Activated naive CD4-positive, alpha-beta T cell treated with anti-CD3 and anti-CD28 coated beads for 36 hours (primary cell): ENCODE results near the gene SLC6A8. TPM values are rescaled to one million over a fixed set of nuclear protein-coding genes. Genes with fewer than 3 reads are reported as not detected.
"Not testable (repeated sequence)": the region's sequence is repeated elsewhere in the genome, so short reads cannot be mapped to it uniquely, and the experiment has no call there.

ENCODE experiments used
- CTCF ChIA-PET: fragments of 350-600 bp; sonication (Branson Sonifier 250); formaldehyde crosslinking; loops from one replicate; lab custom pipeline; 2021; ENCODE audit warnings: antibody characterized with exemption; lab: Charles Lee
- DNase-seq: peaks from one replicate; pipeline ENCODE4 v3.0.0-alpha.2; 2020
- H3K27ac Mint-ChIP-seq: one replicate; pipeline ENCODE4 v1.8.0; 2021; ENCODE audit warnings: mild to moderate bottlenecking, mixed read lengths
- H3K27me3 Mint-ChIP-seq: one replicate; pipeline ENCODE4 v1.8.0; 2021; ENCODE audit warnings: low read depth, mixed read lengths
- H3K36me3 Mint-ChIP-seq: one replicate; pipeline ENCODE4 v1.8.0; 2021; ENCODE audit warnings: low read depth, mixed read lengths
- H3K4me1 Mint-ChIP-seq: one replicate; pipeline ENCODE4 v1.8.0; 2021; ENCODE audit warnings: low read depth, mixed read lengths
- H3K4me3 Mint-ChIP-seq: one replicate; pipeline ENCODE4 v1.8.0; 2021; ENCODE audit warnings: mild to moderate bottlenecking, moderate library complexity, mixed read lengths
- H3K9me3 Mint-ChIP-seq: one replicate; pipeline ENCODE4 v1.8.0; 2021; ENCODE audit warnings: mixed read lengths
- intact Hi-C: fragments of 100-400 bp; cut with micrococcal nuclease; formaldehyde crosslinking; loops from one replicate; pipeline ENCODE4 v1.15.1; 2023
- total RNA-seq, 2 experiments: library from RNA; stranded (reverse); gene quantifications; one replicate each; pipeline ENCODE4 v1.2.3, GENCODE V29; 2021

SLC6A8 gene
- total RNA-seq, 2 experiments from 2014 or later, result 0.32 to 0.41 TPM

DNA sequence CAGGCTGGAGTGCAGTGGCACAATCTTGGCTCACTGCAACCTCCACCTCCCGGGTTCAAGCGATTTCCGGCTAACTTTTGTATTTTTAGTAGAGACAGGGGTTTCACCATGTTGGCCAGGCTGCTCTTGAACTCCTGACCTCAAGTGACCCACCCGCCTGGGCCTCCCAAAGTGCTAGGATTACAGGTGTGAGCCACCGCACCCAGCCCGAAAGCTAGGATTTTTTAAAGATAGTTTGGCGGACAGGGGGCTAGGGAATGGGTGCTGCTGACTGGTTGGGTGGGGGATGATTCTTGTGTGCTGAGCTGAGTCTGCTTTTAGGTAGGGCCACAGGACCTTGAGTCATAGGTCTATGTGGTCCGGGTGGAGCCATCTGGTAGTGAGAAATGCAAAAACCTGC lies 4.2 kb upstream of the SLC6A8 start:
- DNase-seq, H3K9me3 Mint-ChIP-seq, H3K27me3 Mint-ChIP-seq, H3K4me3 Mint-ChIP-seq, H3K27ac Mint-ChIP-seq, H3K36me3 Mint-ChIP-seq, intact Hi-C loops, H3K4me1 Mint-ChIP-seq: not testable (repeated sequence)
- CTCF ChIA-PET, result interaction anchor here (0.7 to 2.5 kb wide), 2 partner anchors 16 to 741 kb away, joined by 3 to 6 read pairs; no protein-coding TSS in a partner anchor

DNA sequence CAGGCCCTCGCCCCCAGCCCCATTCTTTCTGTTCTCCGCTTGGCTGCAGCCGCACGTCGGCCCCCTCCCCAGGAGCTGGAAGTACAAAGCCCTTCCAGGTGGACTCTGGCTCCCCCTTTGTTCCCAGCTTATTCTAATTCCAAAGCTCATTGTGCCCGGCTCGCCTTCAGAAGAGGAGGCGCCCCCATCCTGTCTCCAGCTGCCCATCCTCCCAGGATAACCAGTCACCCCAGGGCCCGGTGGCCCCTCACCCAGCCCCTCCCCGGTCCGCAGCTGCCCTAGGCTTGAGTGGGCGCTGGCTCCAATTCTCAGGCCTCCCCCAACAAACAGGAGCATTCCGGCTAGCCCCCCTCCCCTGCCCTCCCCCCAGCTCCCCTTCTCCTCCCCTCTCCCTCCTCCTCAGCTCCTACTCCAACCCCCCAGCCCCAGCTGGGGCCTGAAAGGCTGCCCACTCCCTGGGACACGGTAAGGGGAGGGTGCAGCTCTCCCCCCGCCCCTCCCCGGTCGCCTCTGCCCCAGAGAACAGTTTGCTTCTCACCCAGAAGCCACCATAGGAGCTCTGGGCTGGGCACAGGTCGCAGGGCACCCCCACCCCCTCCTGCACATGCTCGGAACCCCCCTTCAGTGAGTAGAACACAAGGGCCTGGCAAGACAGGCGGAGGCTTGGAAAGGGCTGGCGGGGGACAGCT lies 3.1 kb upstream of the SLC6A8 start:
- no peaks in the 10 kb centered on the region for H3K9me3 Mint-ChIP-seq

DNA sequence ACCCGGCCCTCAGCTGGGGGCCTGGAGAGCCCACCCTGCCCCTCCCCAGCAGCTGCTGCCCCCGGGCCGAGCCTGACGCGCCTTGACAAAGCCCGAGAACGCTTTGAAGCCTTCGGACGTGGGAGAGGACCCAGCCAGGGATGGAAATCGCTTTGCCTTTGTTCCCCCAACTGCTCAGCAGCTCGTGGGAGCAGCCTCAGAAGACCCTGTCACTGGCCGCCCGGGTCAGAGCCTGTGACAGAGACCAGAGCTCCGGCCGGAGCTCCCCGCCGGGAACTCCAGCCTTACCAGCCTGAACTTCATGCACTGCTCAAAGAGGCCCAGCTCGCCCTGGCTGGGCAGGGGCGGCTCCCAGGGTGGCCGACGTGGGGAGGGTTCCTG lies 2.6 kb upstream of the SLC6A8 start:
- Mint-ChIP-seq H3K4me3 (no peak overlapping the region), H3K27ac (no peak overlapping the region), H3K27me3 (peaks cover 2% of the 10 kb centered on the region), H3K36me3 (no peaks in the 10 kb centered on the region), H3K9me3 (no peaks in the 10 kb centered on the region), H3K4me1 (no peaks in the 10 kb centered on the region)
- intact Hi-C loops, result no loop called here
- DNase-seq, result no peak
- CTCF ChIA-PET, result interaction anchor here (1.1 to 2.5 kb wide), 2 partner anchors 17 to 23 kb away, joined by 3 to 6 read pairs; no protein-coding TSS in a partner anchor

More for the DNA sequence above, 3.1 kb upstream of the SLC6A8 start:
- intact Hi-C loops, result no loop called here
- no peak overlapping the region for H3K4me3 Mint-ChIP-seq
- H3K36me3 Mint-ChIP-seq, result no peaks in the 10 kb centered on the region
- H3K27ac Mint-ChIP-seq, result no peak overlapping the region
- CTCF ChIA-PET, result interaction anchor here (1.1 to 2.5 kb wide), 2 partner anchors 17 to 23 kb away, joined by 3 to 6 read pairs; no protein-coding TSS in a partner anchor
- peaks cover 2% of the 10 kb centered on the region for H3K27me3 Mint-ChIP-seq
- no peak for DNase-seq
- H3K4me1 Mint-ChIP-seq, result no peaks in the 10 kb centered on the region

DNA sequence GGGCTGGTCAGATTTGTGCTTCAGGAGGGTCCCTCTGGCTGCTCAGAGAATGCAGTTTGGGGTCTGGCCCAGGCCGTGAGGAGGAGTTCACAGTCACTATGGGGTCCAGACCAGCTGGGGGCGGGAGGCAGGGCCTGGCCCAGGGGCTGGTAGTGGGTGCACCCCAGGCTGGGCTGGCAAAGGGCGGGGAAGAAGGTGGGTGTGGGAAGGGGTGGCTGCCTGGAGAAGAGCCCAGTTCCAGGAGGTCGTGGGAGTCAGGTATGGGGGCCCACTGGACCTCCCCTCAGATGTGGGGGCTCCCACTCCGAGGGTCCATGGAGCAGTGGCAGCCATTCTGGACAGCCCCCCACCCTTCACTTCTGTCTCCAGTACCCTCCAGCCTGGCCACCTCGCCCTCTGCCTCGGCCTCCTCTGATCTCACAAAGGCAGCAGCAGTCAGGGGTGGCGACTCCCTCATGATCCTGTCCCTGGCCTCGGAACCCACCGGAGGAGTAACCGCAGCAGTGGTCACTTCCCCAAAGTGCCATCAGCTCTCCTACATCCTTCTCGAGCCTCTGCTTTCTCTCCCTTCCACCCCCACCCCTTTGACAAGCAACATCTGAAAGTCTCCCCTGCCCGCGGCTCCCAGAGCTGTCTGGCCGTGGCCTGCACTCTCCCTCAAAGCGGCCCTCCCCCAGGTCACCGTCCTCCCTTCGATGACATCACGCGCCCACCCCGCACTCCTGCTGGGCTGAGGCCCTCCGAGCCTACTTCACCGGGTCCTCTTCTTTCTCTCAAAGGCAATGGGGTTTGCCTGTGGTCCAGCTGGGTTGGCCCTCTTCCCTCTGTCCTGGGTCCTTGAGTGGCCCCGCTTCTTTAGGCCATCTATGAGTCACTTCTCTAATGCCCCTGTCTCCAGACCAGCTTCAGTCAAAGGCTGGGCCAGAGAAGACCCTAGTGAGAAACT lies 1.7 kb upstream of the SLC6A8 start:
- H3K36me3 Mint-ChIP-seq, result no peaks in the 10 kb centered on the region
- H3K27ac Mint-ChIP-seq, result no peak overlapping the region
- no peaks in the 10 kb centered on the region for H3K4me1 Mint-ChIP-seq
- intact Hi-C loops, result loop anchor here (2.0 kb wide), 1 partner anchor 69 kb away; no protein-coding TSS in a partner anchor
- H3K4me3 Mint-ChIP-seq, result no peak overlapping the region
- no peak for DNase-seq
- CTCF ChIA-PET, result interaction anchor here (0.9 to 2.5 kb wide), 6 partner anchors 10 to 261 kb away, joined by 3 to 6 read pairs (median 3); no protein-coding TSS in a partner anchor
- no peaks in the 10 kb centered on the region for H3K9me3 Mint-ChIP-seq
- H3K27me3 Mint-ChIP-seq, result peaks cover 4% of the 10 kb centered on the region

DNA sequence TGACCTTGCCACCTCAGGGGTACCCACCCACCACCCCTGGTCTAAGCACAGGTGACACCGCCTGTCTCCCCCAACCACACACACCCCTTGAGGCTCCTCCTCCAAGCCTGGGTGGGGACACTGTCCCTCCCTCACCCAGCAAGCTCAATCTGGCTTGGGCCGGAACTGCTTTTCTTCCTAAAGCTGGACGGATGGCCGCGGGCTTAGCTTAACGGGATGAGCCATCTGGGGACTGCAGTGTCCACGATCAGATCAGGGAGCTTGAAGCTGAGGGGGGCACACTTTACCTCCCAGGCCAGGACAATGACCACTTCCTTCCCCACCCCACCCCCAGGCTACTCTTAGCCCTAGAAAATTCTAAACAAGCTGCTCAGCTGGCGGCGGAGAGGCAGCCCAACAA lies 1.0 kb upstream of the SLC6A8 start:
- no peak overlapping the region for H3K4me3 Mint-ChIP-seq
- H3K27ac Mint-ChIP-seq, result no peak overlapping the region
- intact Hi-C loops, result loop anchor here (1.0 to 2.0 kb wide), 2 partner anchors 22 to 68 kb away; no protein-coding TSS in a partner anchor
- H3K9me3 Mint-ChIP-seq, result no peaks in the 10 kb centered on the region
- no peaks in the 10 kb centered on the region for H3K36me3 Mint-ChIP-seq
- DNase-seq, result no peak
- peaks cover 4% of the 10 kb centered on the region for H3K27me3 Mint-ChIP-seq
- no peaks in the 10 kb centered on the region for H3K4me1 Mint-ChIP-seq
- CTCF ChIA-PET, result interaction anchor here (0.5 to 2.1 kb wide), 6 partner anchors 11 to 857 kb away, joined by 3 to 5 read pairs (median 3); no protein-coding TSS in a partner anchor

DNA sequence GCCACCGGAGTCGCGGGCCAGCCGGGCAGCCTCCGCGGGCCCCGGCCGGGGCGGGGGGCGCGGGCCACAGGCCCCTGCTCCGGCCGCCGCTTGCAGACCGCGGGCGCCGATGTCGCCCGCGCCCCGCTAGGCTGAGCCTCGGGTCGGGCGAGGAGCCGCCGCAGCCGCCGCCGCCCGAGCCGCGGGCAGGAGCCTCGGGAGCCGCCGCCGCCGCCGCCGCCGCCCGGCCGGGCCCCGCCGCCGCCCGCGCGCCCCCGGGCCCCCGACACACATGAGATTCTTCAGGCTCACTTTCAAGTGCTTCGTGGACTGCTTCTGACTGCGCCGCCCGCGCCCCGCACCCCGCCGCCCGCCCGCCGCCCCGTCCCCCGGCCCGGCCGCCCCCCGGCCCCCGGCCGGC lies 345 bp downstream of the SLC6A8 start:
- peaks cover 4% of the 10 kb centered on the region for H3K27me3 Mint-ChIP-seq
- no peak overlapping the region for H3K27ac Mint-ChIP-seq
- no peaks in the 10 kb centered on the region for H3K36me3 Mint-ChIP-seq
- no peak for DNase-seq
- intact Hi-C loops, result no loop called here
- CTCF ChIA-PET, result interaction anchor here (2.1 kb wide), 1 partner anchor 20 kb away, joined by 5 read pairs; no protein-coding TSS in a partner anchor
- H3K4me3 Mint-ChIP-seq, result no peak overlapping the region
- H3K9me3 Mint-ChIP-seq, result no peaks in the 10 kb centered on the region
- H3K4me1 Mint-ChIP-seq, result no peaks in the 10 kb centered on the region

DNA sequence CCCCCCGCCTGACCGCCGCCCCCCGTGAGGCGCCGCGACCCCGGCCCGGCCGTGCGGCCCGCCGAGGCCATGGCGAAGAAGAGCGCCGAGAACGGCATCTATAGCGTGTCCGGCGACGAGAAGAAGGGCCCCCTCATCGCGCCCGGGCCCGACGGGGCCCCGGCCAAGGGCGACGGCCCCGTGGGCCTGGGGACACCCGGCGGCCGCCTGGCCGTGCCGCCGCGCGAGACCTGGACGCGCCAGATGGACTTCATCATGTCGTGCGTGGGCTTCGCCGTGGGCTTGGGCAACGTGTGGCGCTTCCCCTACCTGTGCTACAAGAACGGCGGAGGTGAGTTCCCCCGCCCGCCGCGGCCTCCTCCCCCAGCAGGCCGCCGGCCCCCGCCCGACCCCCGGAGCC lies 780 bp downstream of the SLC6A8 start:
- CTCF ChIA-PET, result no interaction called here
- Mint-ChIP-seq H3K9me3 (no peaks in the 10 kb centered on the region), H3K27me3 (peaks cover 4% of the 10 kb centered on the region), H3K4me3 (no peak overlapping the region), H3K4me1 (no peaks in the 10 kb centered on the region), H3K36me3 (no peaks in the 10 kb centered on the region), H3K27ac (no peak overlapping the region)
- intact Hi-C loops, result no loop called here
- DNase-seq, result no peak

DNA sequence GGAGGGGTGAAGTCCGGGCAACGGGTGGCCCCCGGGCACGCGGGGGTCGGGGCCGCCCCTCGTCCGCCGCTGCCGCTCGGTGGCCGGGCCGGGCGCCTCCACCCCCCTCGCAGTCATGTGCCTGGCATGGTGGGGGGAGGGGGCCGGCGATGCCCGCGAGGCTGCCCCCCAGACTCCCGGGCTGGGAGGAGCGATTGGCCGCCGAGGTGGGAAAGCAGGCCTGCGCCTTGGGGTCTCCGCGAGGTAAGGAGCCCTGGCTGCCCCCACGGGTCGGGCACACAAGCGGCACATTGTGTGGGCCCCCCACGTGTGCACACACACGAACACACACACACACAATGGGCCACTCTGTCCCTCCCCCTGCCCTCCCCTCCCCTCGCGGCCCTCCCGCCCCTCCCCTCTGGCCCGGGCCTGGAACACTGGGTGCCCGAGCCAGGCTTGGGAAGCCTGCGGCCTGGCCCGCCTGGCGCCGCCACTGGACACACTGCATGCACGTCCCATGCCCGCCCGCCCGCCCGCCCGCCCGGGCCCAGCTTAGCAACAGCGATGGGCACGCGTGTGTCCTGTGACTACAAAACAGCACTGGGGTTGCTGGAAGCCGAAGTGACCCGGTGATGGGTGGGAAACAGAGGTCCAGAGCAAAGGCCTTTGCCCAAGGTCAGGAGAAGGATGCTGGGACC lies 1.3 kb downstream of the SLC6A8 start:
- CTCF ChIA-PET, result no interaction called here
- no peak for DNase-seq
- no peak overlapping the region for H3K27ac Mint-ChIP-seq
- intact Hi-C loops, result no loop called here
- H3K4me3 Mint-ChIP-seq, result no peak overlapping the region
- H3K36me3 Mint-ChIP-seq, result no peaks in the 10 kb centered on the region
- H3K27me3 Mint-ChIP-seq, result peaks cover 4% of the 10 kb centered on the region
- H3K9me3 Mint-ChIP-seq, result no peaks in the 10 kb centered on the region
- no peaks in the 10 kb centered on the region for H3K4me1 Mint-ChIP-seq

DNA sequence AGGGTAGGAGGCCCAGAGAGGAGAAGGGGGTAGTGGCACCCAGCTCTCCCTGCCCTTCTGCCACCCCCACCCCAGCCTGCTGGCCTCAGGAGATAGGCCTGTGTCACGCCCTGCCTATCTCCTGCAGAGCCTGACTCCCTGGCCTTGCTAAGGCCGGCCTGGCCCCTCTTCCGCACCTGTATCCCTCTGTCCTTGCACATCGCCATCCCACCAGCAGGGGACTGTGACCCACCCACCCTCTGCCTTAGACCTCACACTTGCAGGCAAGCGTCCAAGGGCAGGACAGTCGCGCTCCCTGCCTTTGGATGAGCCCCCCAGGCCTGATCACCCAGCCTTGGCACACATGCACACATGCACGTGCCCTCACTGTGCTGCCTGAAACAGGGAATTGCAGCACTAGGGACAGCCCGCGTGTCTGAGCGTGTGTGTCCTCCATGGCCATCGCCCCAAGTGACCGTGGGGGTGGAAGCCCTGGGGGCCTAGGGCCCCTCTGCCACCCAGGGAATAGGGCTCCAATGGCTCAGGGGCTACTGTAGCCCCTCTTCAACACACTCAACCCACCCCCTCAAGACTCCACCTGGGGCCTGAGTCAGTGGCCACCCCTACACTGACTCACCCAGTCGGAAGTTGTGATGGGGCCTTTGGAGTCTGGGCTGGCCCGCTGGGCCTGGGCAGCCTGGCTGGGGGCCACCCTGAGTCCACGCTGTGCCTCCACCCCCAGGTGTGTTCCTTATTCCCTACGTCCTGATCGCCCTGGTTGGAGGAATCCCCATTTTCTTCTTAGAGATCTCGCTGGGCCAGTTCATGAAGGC lies 2.1 kb downstream of the SLC6A8 start:
- Mint-ChIP-seq H3K4me3 (no peak overlapping the region), H3K27ac (no peak overlapping the region), H3K27me3 (peaks cover 4% of the 10 kb centered on the region), H3K9me3 (no peaks in the 10 kb centered on the region), H3K36me3 (no peaks in the 10 kb centered on the region), H3K4me1 (no peaks in the 10 kb centered on the region)
- CTCF ChIA-PET, result no interaction called here
- intact Hi-C loops, result no loop called here
- DNase-seq, result no peak

DNA sequence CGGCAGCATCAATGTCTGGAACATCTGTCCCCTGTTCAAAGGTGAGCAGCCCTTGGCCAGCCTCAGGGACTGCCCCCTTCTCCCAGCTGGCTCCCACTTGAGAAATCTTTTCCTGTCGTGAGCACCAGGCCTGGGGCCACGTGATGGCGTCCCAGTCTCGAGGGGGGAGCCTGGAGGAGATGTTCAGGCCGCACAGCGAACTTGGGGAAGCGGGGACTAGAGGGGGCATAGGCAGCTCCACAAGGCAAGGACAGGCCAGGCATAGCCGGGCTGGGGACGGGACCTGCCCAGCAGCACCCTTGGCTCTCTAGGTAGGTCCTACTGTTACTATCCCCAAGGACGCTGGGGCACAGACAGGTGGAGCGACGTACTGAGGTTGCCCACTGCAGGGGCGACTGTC lies 2.7 kb downstream of the SLC6A8 start:
- intact Hi-C loops, result no loop called here
- Mint-ChIP-seq H3K27me3 (peaks cover 4% of the 10 kb centered on the region), H3K27ac (no peak overlapping the region), H3K4me1 (no peaks in the 10 kb centered on the region), H3K36me3 (no peaks in the 10 kb centered on the region), H3K4me3 (no peak overlapping the region), H3K9me3 (no peaks in the 10 kb centered on the region)
- CTCF ChIA-PET, result no interaction called here
- DNase-seq, result no peak

DNA sequence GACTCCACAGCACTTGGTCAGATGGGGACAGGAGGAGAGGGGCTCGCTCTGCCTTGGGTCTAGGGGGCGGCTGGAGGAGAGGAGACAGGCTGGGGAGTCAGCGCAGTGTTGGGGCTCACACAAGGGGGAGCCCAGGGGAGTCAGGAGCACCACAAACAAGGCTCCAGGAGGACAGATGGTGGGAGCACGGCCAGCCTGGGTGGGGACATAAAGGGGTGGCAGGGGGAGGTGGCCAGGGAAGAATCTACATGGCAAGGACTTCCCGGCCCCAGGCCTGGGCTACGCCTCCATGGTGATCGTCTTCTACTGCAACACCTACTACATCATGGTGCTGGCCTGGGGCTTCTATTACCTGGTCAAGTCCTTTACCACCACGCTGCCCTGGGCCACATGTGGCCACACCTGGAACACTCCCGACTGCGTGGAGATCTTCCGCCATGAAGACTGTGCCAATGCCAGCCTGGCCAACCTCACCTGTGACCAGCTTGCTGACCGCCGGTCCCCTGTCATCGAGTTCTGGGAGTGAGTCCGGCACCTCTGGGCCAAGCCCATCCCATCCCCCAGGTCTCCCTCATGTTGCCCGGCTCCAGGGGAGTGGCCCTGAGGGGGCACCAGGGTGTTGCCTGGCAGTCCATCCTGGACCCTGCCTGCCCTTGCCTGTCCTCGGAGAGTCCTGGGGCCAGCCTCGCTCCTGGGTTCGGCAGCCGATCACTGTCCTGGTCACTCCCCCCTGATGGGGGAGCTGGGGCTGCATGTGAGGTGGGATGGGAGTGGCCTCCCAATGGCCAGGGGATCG lies 3.5 kb downstream of the SLC6A8 start:
- H3K27ac Mint-ChIP-seq, H3K4me1 Mint-ChIP-seq, H3K36me3 Mint-ChIP-seq, H3K27me3 Mint-ChIP-seq, DNase-seq, H3K9me3 Mint-ChIP-seq, intact Hi-C loops, H3K4me3 Mint-ChIP-seq, CTCF ChIA-PET: not testable (repeated sequence)
